ENCODE data around the gene CEACAM7.

GRCh38 chr19:41700381-41701195, 12.5 kb upstream of the CEACAM7 start:
- TF ChIP-seq PHF8 (CRISPR knock-in tag; IDR thresholded peaks at IDR 0.05) = no peak
- no peak for TF ChIP-seq ZNF235 (CRISPR knock-in tag; IDR thresholded peaks at IDR 0.05; ENCODE audit: borderline replicate concordance)
- no peak for TF ChIP-seq PRPF4 (IDR thresholded peaks at IDR 0.05; ENCODE audit: low read depth, low read length, poor library complexity, severe bottlenecking)
- no peak for TF ChIP-seq RNF2 (conservative IDR thresholded peaks at IDR 0.05; ENCODE audit: low read depth)
- TF ChIP-seq, protein P1, sequence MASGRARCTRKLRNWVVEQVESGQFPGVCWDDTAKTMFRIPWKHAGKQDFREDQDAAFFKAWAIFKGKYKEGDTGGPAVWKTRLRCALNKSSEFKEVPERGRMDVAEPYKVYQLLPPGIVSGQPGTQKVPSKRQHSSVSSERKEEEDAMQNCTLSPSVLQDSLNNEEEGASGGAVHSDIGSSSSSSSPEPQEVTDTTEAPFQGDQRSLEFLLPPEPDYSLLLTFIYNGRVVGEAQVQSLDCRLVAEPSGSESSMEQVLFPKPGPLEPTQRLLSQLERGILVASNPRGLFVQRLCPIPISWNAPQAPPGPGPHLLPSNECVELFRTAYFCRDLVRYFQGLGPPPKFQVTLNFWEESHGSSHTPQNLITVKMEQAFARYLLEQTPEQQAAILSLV (CRISPR knock-in tag; IDR thresholded peaks at IDR 0.05; ENCODE audit: borderline replicate concordance) = no peak
- TF ChIP-seq FIP1L1 (IDR thresholded peaks at IDR 0.05; ENCODE audit: borderline replicate concordance, insufficient read depth, low read depth, low read length) = no peak
- TF ChIP-seq, protein P2, sequence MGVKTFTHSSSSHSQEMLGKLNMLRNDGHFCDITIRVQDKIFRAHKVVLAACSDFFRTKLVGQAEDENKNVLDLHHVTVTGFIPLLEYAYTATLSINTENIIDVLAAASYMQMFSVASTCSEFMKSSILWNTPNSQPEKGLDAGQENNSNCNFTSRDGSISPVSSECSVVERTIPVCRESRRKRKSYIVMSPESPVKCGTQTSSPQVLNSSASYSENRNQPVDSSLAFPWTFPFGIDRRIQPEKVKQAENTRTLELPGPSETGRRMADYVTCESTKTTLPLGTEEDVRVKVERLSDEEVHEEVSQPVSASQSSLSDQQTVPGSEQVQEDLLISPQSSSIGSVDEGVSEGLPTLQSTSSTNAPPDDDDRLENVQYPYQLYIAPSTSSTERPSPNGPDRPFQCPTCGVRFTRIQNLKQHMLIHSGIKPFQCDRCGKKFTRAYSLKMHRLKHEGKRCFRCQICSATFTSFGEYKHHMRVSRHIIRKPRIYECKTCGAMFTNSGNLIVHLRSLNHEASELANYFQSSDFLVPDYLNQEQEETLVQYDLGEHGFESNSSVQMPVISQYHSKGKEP (CRISPR knock-in tag; IDR thresholded peaks at IDR 0.05) = no peak
- TF ChIP-seq, protein P3, sequence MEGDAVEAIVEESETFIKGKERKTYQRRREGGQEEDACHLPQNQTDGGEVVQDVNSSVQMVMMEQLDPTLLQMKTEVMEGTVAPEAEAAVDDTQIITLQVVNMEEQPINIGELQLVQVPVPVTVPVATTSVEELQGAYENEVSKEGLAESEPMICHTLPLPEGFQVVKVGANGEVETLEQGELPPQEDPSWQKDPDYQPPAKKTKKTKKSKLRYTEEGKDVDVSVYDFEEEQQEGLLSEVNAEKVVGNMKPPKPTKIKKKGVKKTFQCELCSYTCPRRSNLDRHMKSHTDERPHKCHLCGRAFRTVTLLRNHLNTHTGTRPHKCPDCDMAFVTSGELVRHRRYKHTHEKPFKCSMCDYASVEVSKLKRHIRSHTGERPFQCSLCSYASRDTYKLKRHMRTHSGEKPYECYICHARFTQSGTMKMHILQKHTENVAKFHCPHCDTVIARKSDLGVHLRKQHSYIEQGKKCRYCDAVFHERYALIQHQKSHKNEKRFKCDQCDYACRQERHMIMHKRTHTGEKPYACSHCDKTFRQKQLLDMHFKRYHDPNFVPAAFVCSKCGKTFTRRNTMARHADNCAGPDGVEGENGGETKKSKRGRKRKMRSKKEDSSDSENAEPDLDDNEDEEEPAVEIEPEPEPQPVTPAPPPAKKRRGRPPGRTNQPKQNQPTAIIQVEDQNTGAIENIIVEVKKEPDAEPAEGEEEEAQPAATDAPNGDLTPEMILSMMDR (CRISPR knock-in tag; IDR thresholded peaks at IDR 0.05) = no peak
- no peak for TF ChIP-seq ZNF704 (CRISPR knock-in tag; IDR thresholded peaks at IDR 0.05; ENCODE audit: borderline replicate concordance)
- no peak for TF ChIP-seq GABPA (IDR thresholded peaks at IDR 0.05; ENCODE audit: low read depth, low read length)
- no peak for TF ChIP-seq GABPA (CRISPR knock-in tag; IDR thresholded peaks at IDR 0.05; ENCODE audit: low read depth)
- no peak for TF ChIP-seq TARDBP (CRISPR knock-in tag; IDR thresholded peaks at IDR 0.05)
- no peak for TF ChIP-seq MEIS1 (CRISPR knock-in tag; IDR thresholded peaks at IDR 0.05; ENCODE audit: borderline replicate concordance)

Measured in HepG2 (cell line).